ENCODE data around the gene CA10.

The CA10 gene

DNA sequence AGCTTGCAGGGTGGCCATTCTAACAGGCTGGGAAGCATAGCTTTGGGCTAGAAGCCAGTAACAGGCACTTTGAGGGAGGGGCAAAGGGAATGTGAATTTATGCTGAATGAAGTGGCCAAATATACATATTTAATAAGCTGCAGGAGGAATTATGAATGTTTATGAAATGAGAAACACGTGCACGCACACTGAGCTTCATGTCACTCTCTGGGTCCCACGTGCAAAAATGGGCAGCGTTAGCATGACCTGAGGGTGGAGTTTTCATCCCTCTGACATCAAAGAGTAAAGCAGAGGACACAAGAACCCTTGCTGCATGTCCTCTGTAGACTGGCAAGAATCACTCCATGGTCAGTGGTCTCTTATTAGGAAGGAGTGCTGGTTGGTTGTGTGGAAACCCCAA, 561.2 kb downstream of the CA10 start:
- no peak for DNase-seq (ENCODE audit: low read depth)

DNA sequence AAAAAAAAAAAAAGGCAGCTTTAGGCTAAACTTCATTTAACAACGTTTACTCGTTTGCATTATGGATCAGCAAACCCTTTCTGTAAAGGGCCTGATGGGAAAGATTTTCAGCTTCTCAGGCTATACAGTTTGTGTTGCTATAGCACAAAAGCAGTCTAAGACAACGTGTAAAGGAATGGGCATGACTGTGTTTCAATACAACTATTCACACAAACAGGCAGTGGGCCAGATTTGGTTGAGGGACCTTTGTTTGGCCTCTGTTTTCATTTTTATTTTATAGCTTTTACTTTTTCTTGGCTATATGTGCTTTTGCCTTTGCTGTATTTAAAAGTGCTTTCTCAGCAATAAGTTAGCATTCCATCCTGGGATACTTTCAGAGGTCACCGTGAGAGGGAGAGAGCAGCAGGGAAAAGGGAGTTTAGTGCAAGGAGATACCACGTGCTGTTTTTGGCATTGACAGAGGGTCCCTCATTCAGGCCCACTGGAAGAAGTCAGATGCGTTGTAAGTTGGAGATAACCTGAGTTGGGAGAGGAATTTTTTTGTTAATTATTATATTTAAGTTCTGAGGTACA, 562.6 kb downstream of the CA10 start:
- DNase-seq (ENCODE audit: low read depth), result no peak

DNA sequence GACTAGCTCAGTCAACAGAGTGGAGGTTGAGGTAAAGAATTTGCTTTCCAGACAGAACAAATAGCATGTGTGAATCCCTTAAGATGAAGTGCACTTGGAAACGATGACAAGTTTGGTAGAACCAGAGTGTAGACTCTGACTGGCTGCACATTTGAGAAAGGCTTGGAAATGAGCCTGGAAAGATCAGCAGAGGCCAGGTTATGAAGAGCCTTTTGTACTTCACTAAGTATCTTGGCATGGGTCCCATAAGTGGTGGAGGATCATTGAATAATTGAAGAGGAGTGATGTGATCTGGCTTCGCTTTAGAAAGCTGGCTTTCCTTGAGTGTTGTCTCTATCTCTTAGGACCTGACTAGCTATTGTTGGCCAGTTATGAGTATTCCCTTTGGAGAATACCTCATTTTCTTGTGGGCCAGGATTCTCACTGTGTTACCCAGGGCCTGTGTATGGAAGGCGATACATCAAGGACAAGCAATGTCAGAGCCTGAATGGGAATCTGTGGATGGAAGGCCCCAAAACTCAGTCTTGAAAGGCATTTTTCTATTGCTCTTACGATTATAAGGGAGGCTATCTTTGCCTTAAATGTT, 568.4 kb downstream of the CA10 start:
- no peak for DNase-seq (ENCODE audit: low read depth)

DNA sequence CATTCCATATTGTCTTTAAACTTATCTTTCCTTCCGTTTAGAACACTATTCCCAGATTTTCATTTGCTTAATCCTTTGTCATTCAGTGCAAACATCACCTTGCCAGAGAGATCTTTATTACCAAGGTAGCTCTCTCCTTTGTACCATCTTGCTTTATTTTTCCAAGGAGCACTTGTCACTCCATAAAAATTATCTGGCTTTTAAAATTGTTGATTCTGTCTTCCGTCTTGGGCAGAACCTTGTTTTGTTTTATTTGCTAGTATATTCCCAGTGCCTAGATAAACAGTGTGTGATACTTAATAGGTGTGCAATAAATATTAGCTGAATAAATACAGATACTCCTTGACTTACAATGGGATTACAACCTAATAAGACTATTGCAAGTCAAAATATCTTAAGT, 570.5 kb downstream of the CA10 start:
- no peak for DNase-seq (ENCODE audit: low read depth)

DNA sequence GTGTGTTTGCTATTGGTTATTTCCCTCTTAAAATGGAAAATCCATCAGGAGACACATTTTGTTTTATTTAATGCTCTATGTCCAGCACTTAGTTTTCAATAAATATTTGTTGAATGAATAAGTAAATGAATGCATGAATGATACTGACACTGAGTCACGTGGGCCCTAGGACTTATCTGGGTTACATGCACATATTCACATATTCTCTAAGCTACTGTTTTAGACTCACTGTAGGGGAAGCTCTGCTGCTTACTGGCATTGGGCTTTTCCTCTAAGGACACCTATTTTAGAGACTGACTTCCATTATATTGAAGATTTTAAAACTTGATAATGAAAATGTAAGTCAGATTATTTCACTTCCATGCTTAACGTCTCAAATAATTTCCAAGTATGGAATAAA, 571.0 kb downstream of the CA10 start:
- no peak for DNase-seq (ENCODE audit: low read depth)

DNA sequence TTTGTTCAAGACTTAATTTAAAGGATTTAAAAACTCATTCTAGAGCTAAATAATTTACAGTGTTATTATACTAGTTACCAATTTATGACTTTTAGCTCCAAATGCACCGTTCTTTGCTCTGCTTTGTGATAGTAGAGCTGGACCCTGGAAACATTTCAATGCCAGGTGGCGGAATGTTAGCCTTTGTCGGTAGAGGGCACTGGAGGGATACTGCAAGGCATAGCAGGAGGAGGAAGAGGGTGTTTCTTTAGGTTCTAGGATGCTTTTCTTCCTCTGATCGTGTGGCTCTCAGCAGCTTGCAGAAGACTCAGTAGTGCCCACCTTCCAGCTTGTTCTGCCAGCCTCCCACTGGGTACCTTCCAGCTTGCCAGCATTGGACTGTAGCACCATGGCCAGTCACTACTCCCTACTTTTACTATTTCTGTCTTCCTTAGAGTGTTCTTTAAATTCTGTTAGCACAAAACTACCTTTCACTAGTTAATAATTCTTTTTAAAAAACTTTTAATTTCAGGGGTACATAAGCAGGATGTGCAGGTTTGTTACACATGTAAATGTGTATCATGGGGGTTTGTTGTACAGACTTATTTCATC, 572.9 kb downstream of the CA10 start:
- no peak for DNase-seq (ENCODE audit: low read depth)

DNA sequence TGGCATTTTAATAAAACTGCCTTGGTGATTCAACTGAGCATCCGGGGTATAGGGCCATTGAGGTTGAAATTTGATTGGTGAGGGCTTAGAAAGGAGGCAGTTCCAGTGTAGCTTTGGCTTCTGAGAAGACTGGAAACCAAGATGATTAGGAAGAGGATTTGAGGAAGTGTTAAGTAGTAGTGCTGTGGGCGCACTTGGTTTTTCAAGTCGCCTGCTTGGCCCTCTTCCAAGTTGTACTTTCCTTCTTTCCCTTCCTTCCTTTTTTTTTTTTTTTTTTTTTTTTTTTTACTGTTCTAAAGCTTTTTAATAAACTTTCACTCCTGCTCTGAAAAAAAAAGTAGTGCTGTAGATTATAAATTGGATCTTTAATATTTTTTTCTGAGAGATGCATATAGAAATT, 577.6 kb downstream of the CA10 start:
- DNase-seq (ENCODE audit: low read depth), result no peak
